ENCODE data around the gene SMOC2.
"Not testable (repeated sequence)": the region's sequence is repeated elsewhere in the genome, so short reads cannot be mapped to it uniquely, and the experiment has no call there.

SMOC2 gene

GRCh38 chr6:168518867-168519266 is 77.9 kb downstream of the SMOC2 start:
- DNase-seq (ENCODE audit: low spot score) = no peak

GRCh38 chr6:168520233-168520632 is 79.2 kb downstream of the SMOC2 start:
- DNase-seq (ENCODE audit: low spot score) = no peak

GRCh38 chr6:168524571-168525001 is 83.6 kb downstream of the SMOC2 start:
- DNase-seq (ENCODE audit: low spot score) = no peak

- DNase-seq (ENCODE audit: low spot score) = no peak
Measured at GRCh38 chr6:168525114-168525513, 84.1 kb downstream of the SMOC2 start.

GRCh38 chr6:168525926-168526630 is 85.1 kb downstream of the SMOC2 start:
- DNase-seq (ENCODE audit: low spot score) = no peak

GRCh38 chr6:168526841-168527281 is 85.9 kb downstream of the SMOC2 start:
- no peak for DNase-seq (ENCODE audit: low spot score)

GRCh38 chr6:168527451-168528210 is 86.6 kb downstream of the SMOC2 start:
- DNase-seq (ENCODE audit: low spot score) = no peak

- peak; percentile 37 for DNase-seq (ENCODE audit: low spot score)
Measured at GRCh38 chr6:168528474-168529095, 87.6 kb downstream of the SMOC2 start.

- DNase-seq (ENCODE audit: low spot score) = no peak
Measured at GRCh38 chr6:168529214-168529613, 88.2 kb downstream of the SMOC2 start.

- DNase-seq (ENCODE audit: low spot score) = no peak
Measured at GRCh38 chr6:168530653-168531071, 89.7 kb downstream of the SMOC2 start.

- DNase-seq (ENCODE audit: low spot score) = no peak
Measured at GRCh38 chr6:168532070-168532469, 91.1 kb downstream of the SMOC2 start.

GRCh38 chr6:168533414-168533813 is 92.4 kb downstream of the SMOC2 start:
- DNase-seq (ENCODE audit: low spot score) = no peak

- DNase-seq (ENCODE audit: low spot score) = no peak
Measured at GRCh38 chr6:168534265-168534664, 93.3 kb downstream of the SMOC2 start.

GRCh38 chr6:168535711-168536110 is 94.7 kb downstream of the SMOC2 start:
- DNase-seq (ENCODE audit: low spot score) = no peak

- no peak for DNase-seq (ENCODE audit: low spot score)
Measured at GRCh38 chr6:168536196-168536595, 95.2 kb downstream of the SMOC2 start.

GRCh38 chr6:168536665-168537539 is 95.9 kb downstream of the SMOC2 start:
- no peak for DNase-seq (ENCODE audit: low spot score)

GRCh38 chr6:168537540-168537884 is 96.5 kb downstream of the SMOC2 start:
- no peak for DNase-seq (ENCODE audit: low spot score)

- not testable (repeated sequence) for DNase-seq (ENCODE audit: low spot score)
Measured at GRCh38 chr6:168538188-168538891, 97.4 kb downstream of the SMOC2 start.

- DNase-seq (ENCODE audit: low spot score) = no peak
Measured at GRCh38 chr6:168538892-168539811, 98.2 kb downstream of the SMOC2 start.

- no peak for DNase-seq (ENCODE audit: low spot score)
Measured at GRCh38 chr6:168540713-168541291, 99.8 kb downstream of the SMOC2 start.
